IMR-90 (cell line): Measurements from ENCODE around the gene SH3BP4. TPM values are rescaled to one million over a fixed set of nuclear protein-coding genes. Genes with fewer than 3 reads are reported as not detected.

Experiments
- ATAC-seq: fragments of 200-7000 bp; cut with Tn5 transposase; 2 replicates; pipeline ENCODE4 v1.9.1; 2020; ENCODE audit warnings: low read depth, mild to moderate bottlenecking, moderate library complexity
- BruUV-seq: library from RNA; stranded (reverse); fragments of 400-500 nt; replicated peaks from 2 replicates; lab custom pipeline; 2021; lab: Mats Ljungman, UMichigan
- CTCF ChIA-PET: fragments of 300-600 bp; formaldehyde crosslinking; extraction: SDS; loops from one replicate; lab custom pipeline; 2021; ENCODE audit warnings: antibody characterized with exemption; lab: Yijun Ruan, JAX
- POLR2A ChIA-PET: fragments of 300-600 bp; sonication (Branson Sonifier 250); formaldehyde crosslinking; loops from one replicate; lab custom pipeline; 2022; ENCODE audit warnings: antibody characterized with exemption; ENCODE audit not compliant: unreplicated experiment; lab: Charles Lee
- DNase-seq: peaks from one replicate; pipeline ENCODE4 v3.0.0; 2013
- H2AFZ ChIP-seq: replicated peaks from 2 replicates; pipeline ENCODE3; 2013; ENCODE audit warnings: low read length, mild to moderate bottlenecking; ENCODE audit not compliant: poor library complexity
- H2AK5ac ChIP-seq: 2 replicates; pipeline ENCODE4 v1.6.1; 2013; ENCODE audit warnings: low read depth, low read length, inconsistent platforms
- H2AK9ac ChIP-seq: replicated peaks from 2 replicates; pipeline ENCODE3; 2013; ENCODE audit warnings: mild to moderate bottlenecking, low read depth, low read length, moderate library complexity; ENCODE audit not compliant: poor library complexity
- H2BK120ac ChIP-seq: 2 replicates; pipeline ENCODE4 v1.6.1; 2013; ENCODE audit warnings: low read depth, low read length, inconsistent platforms
- H2BK15ac ChIP-seq: 3 replicates; pipeline ENCODE4 v1.6.1; 2013; ENCODE audit warnings: low read depth, low read length, inconsistent platforms
- H2BK20ac ChIP-seq: 2 replicates; pipeline ENCODE4 v1.6.1; 2013; ENCODE audit warnings: low read depth, mild to moderate bottlenecking, inconsistent platforms, low read length, moderate library complexity
- H2BK5ac ChIP-seq: 2 replicates; pipeline ENCODE4 v1.6.1; 2013; ENCODE audit warnings: mild to moderate bottlenecking, low read depth, low read length, inconsistent platforms; ENCODE audit not compliant: poor library complexity, severe bottlenecking
- H3K14ac ChIP-seq: replicated peaks from 2 replicates; pipeline ENCODE4 v1.6.1; 2013; ENCODE audit warnings: low read depth, low read length, inconsistent platforms
- H3K18ac ChIP-seq: 2 replicates; pipeline ENCODE4 v1.6.1; 2013; ENCODE audit warnings: low read depth, low read length, control low read depth
- H3K23ac ChIP-seq: 2 replicates; pipeline ENCODE4 v1.6.1; 2013; ENCODE audit warnings: low read depth, low read length, inconsistent platforms
- H3K27ac ChIP-seq: 2 replicates; pipeline ENCODE4 v1.5.1; 2013; ENCODE audit warnings: mild to moderate bottlenecking, control low read depth, low read length; ENCODE audit not compliant: insufficient read depth
- H3K27me3 ChIP-seq: 2 replicates; pipeline ENCODE4 v1.6.1; 2013; ENCODE audit warnings: low read length; ENCODE audit not compliant: control insufficient read depth, insufficient read depth
- H3K36me3 ChIP-seq: 2 replicates; pipeline ENCODE4 v1.6.1; 2013; ENCODE audit warnings: low read length, mixed read lengths; ENCODE audit not compliant: control insufficient read depth, insufficient read depth
- H3K4ac ChIP-seq: 2 replicates; pipeline ENCODE4 v1.6.1; 2013; ENCODE audit warnings: low read depth, low read length, inconsistent platforms
- H3K4me1 ChIP-seq: 2 replicates; pipeline ENCODE4 v1.6.1; 2013; ENCODE audit warnings: low read length, mixed read lengths; ENCODE audit not compliant: control insufficient read depth, insufficient read depth
- H3K4me2 ChIP-seq: 2 replicates; pipeline ENCODE4 v1.6.1; 2013; ENCODE audit warnings: low read depth, mild to moderate bottlenecking, control low read depth, low read length, moderate library complexity
- H3K4me3 ChIP-seq: 2 replicates; pipeline ENCODE4 v1.5.1; 2013; ENCODE audit warnings: low read depth, mild to moderate bottlenecking, control low read depth, low read length, moderate library complexity; ENCODE audit not compliant: insufficient read depth
- H3K56ac ChIP-seq: 2 replicates; pipeline ENCODE4 v1.6.1; 2013; ENCODE audit warnings: low read length, inconsistent platforms; ENCODE audit not compliant: insufficient read depth; ENCODE audit errors: extremely low read depth
- H3K79me1 ChIP-seq, 2 experiments: 2 replicates each; pipeline ENCODE4 v1.6.1; 2013; ENCODE audit warnings: low read length in 2 of 2, inconsistent platforms in 1 of 2, low read depth in 1 of 2
- H3K9ac ChIP-seq: 2 replicates; pipeline ENCODE4 v1.6.1; 2013; ENCODE audit warnings: low read depth, low read length, control low read depth
- H3K9me1 ChIP-seq: 2 replicates; pipeline ENCODE4 v1.6.1; 2013; ENCODE audit warnings: low read length, inconsistent platforms; ENCODE audit not compliant: insufficient read depth
- H3K9me3 ChIP-seq: 2 replicates; pipeline ENCODE4 v1.6.1; 2013; ENCODE audit warnings: low read length; ENCODE audit not compliant: control insufficient read depth, insufficient read depth
- H4K20me1 ChIP-seq: 2 replicates; pipeline ENCODE4 v1.6.1; 2013; ENCODE audit warnings: low read length, inconsistent platforms; ENCODE audit not compliant: insufficient read depth
- H4K5ac ChIP-seq: 2 replicates; pipeline ENCODE4 v1.6.1; 2013; ENCODE audit warnings: mild to moderate bottlenecking, low read depth, low read length, control low read depth
- H4K8ac ChIP-seq, 2 experiments: 2 replicates each; pipeline ENCODE4 v1.6.1; 2013; ENCODE audit warnings: low read depth in 2 of 2, low read length in 2 of 2, control low read depth in 1 of 2, inconsistent platforms in 1 of 2
- H4K91ac ChIP-seq: 2 replicates; pipeline ENCODE4 v1.6.1; 2013; ENCODE audit warnings: low read depth, low read length, inconsistent platforms; ENCODE audit not compliant: insufficient read depth
- CTCF ChIP-seq: conservative IDR thresholded peaks from 2 replicates; pipeline ENCODE4 v1.5.1; 2012; ENCODE audit warnings: mild to moderate bottlenecking, low read depth, low read length, improper control_type of control experiment
- MAFK ChIP-seq: IDR thresholded peaks from 2 replicates; pipeline ENCODE4 v1.6.1; 2012; ENCODE audit warnings: low read depth, low read length, improper control_type of control experiment
- RAD21 ChIP-seq: IDR thresholded peaks from 2 replicates; pipeline ENCODE4 v1.6.1; 2012; ENCODE audit warnings: low read length, improper control_type of control experiment
- RCOR1 ChIP-seq: IDR thresholded peaks from 2 replicates; pipeline ENCODE4 v1.6.1; 2012; ENCODE audit warnings: mild to moderate bottlenecking, low read length, improper control_type of control experiment; ENCODE audit not compliant: insufficient replicate concordance
- RFX5 ChIP-seq: IDR thresholded peaks from 2 replicates; pipeline ENCODE4 v1.8.0; 2012; ENCODE audit warnings: low read depth, mild to moderate bottlenecking, low read length, moderate library complexity
- SMC3 ChIP-seq: fragments of 150-350 bp; IDR thresholded peaks from 2 replicates; pipeline ENCODE4 v1.6.1; 2016; ENCODE audit warnings: low read depth, mild to moderate bottlenecking, antibody characterized with exemption, low read length, moderate library complexity
- USF2 ChIP-seq: fragments of 150-350 bp; IDR thresholded peaks from 2 replicates; pipeline ENCODE4 v1.6.1; 2017; ENCODE audit warnings: mild to moderate bottlenecking, antibody characterized with exemption, low read length, low read depth
- WGBS, 2 experiments: methylation state at CpG; one replicate each; pipeline versions ENCODE4 v1.1.5 to v1.1.7; 2013; ENCODE audit warnings: missing lambda C conversion rate in 2 of 2; ENCODE audit not compliant: insufficient read length in 1 of 2; ENCODE audit errors: extremely low coverage in 2 of 2; 5-methylcytosine and 5-hydroxymethylcytosine counted together
- dilution Hi-C: fragments of 300-500 bp; cut with HindIII; formaldehyde crosslinking; loops from one replicate; pipeline ENCODE4 v1.14.3; 2018; ENCODE audit warnings: low sequenced_read_pairs; ENCODE audit not compliant: unreplicated experiment
- in situ Hi-C: fragments of 300-500 bp; cut with MboI; formaldehyde crosslinking; loops from 3 replicates; pipeline ENCODE4 v1.14.3; 2019; ENCODE audit warnings: low sequenced_read_pairs, inconsistent platforms, mixed read lengths
- intact Hi-C: fragments of 100-400 bp; cut with micrococcal nuclease; formaldehyde crosslinking; loops from 2 replicates; pipeline ENCODE4 v1.10.0; 2022
- polyA plus RNA-seq, 3 experiments: library from polyadenylated mRNA; depleted of rRNA; stranded (reverse); fragments of >200 nt; gene quantifications; 2 replicates each; pipeline ENCODE4 v1.2.3, GENCODE V29; 2012; ENCODE audit warnings: low replicate concordance in 1 of 3
- total RNA-seq: library from RNA; depleted of rRNA; stranded (reverse); fragments of >200 nt; gene quantifications from 2 replicates; pipeline ENCODE4 v1.2.3, GENCODE V29; 2012

Gene SH3BP4
- total and polyA plus RNA-seq, 2 of the 4 experiments (the other 2 are of a cell fraction), result 104 to 122 TPM

- no peak overlapping the region for H3K4me2 ChIP-seq
- dilution Hi-C loops (no loop called here), intact Hi-C loops (no loop called here), in situ Hi-C loops (no loop called here)
- H4K20me1 ChIP-seq, result peaks cover 99% of the 10 kb centered on the region
- no peak overlapping the region for H3K56ac ChIP-seq
- H3K9me3 ChIP-seq, result no peaks in the 10 kb centered on the region
- H3K9ac ChIP-seq, result no peak overlapping the region; the same call in 1 of the 2 replicates
- no TSS peak for BruUV-seq
- no peak overlapping the region for H2BK15ac ChIP-seq
- peak overlapping the region; percentile 43; the same call in 1 of the 2 replicates for H3K23ac ChIP-seq
- POLR2A ChIA-PET, result no interaction called here
- no peak overlapping the region for H2BK20ac ChIP-seq
- peaks cover 67% of the 10 kb centered on the region for H3K9me1 ChIP-seq
- ATAC-seq, result no peak
- H3K79me1 ChIP-seq, result peaks cover 9 to 98% of the 10 kb centered on the region in 2 experiments; a peak in 3 of 4 replicates
- CTCF ChIA-PET, result no interaction called here
- no peak overlapping the region; the same call in 1 of the 2 replicates for H3K27ac ChIP-seq
- peak overlapping the region; percentile 6; the same call in 1 of the 2 replicates for H3K14ac ChIP-seq
- H2AFZ ChIP-seq, result peak overlapping the region; percentile 5
- H3K4me1 ChIP-seq, result peaks cover 52% of the 10 kb centered on the region
- H4K8ac ChIP-seq, result no peak overlapping the region; a peak in 1 of 4 replicates
- TF ChIP-seq CTCF, result no peak
- no peak for TF ChIP-seq RCOR1
- TF ChIP-seq RFX5, result no peak
- TF ChIP-seq MAFK, result no peak
- no peak for TF ChIP-seq SMC3
- TF ChIP-seq USF2, result no peak
- no peak for TF ChIP-seq RAD21
- peaks cover 38% of the 10 kb centered on the region for H3K36me3 ChIP-seq
- no peak overlapping the region for H4K5ac ChIP-seq
- no peak for DNase-seq
- no CpG with 5 or more reads among the region's 4 CpGs for WGBS, 2 experiments
- H3K4me3 ChIP-seq, result no peak overlapping the region
- H3K27me3 ChIP-seq, result no peaks in the 10 kb centered on the region
- peak overlapping the region; percentile 40 for H2BK5ac ChIP-seq
- H4K91ac ChIP-seq, result no peak overlapping the region
- peak overlapping the region; percentile 47; the same call in 1 of the 2 replicates for H3K4ac ChIP-seq
- H2BK120ac ChIP-seq, result 0 out of 2 replicates have a peak overlapping the region, but pooled peaks have one; percentile 22
- peak overlapping the region; percentile 9 for H2AK5ac ChIP-seq
- H2AK9ac ChIP-seq, result peak overlapping the region; percentile 11
- no peak overlapping the region for H3K18ac ChIP-seq
Observed at GRCh38 chr2:235030936-235031335, 79.1 kb downstream of the SH3BP4 start.
